Measurements from ENCODE around the gene SIPA1.

SIPA1 gene

DNA sequence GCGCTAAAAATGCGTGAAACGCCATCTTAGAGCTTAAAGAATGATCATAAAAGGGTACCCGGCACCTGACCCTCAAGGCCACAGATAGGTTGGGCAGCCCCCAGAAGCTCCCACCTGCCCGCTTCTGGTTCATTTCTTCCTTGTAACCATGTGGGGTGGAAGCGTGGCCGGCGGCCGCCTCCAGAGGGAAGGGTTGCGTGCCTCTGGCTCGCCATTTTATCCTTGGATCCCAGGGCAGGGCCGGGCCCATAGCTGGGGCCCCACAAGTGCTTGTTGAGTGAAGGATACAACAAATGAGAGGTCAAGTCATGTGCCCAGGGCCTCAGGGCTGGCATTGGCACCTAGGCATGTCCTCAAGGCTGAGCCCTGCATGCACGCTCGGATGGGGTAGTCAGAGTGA is 16.4 kb upstream of the SIPA1 start:
- no peaks in the 10 kb centered on the region for H3K27me3 ChIP-seq (ENCODE audit: control insufficient read depth, insufficient read depth, low read length)
- H3K36me3 ChIP-seq (ENCODE audit: control insufficient read depth, insufficient read depth, low read length): no peaks in the 10 kb centered on the region
- H3K9ac ChIP-seq: no peak overlapping the region
- H3K79me2 ChIP-seq: peaks cover 3% of the 10 kb centered on the region
- no peak overlapping the region for H2AFZ ChIP-seq
- H3K4me3 ChIP-seq (ENCODE audit: low read depth, low read length): no peak overlapping the region
- H3K4me2 ChIP-seq (ENCODE audit: low read length): no peak overlapping the region
- no peaks in the 10 kb centered on the region for H3K9me3 ChIP-seq (ENCODE audit: control insufficient read depth, low read length)
- no peak overlapping the region for H3K27ac ChIP-seq
- no peak for TF ChIP-seq CTCF (IDR thresholded peaks at IDR 0.05)
- H3K4me1 ChIP-seq: peaks cover 4% of the 10 kb centered on the region

GRCh38 chr11:65622011-65622410 is 15.9 kb upstream of the SIPA1 start:
- Histone ChIP-seq H3K27ac (no peak overlapping the region), H3K27me3 (ENCODE audit: control insufficient read depth, insufficient read depth, low read length) (no peaks in the 10 kb centered on the region), H3K79me2 (peaks cover 3% of the 10 kb centered on the region), H3K9me3 (ENCODE audit: control insufficient read depth, low read length) (no peaks in the 10 kb centered on the region), H3K4me1 (no peaks in the 10 kb centered on the region), H3K4me2 (ENCODE audit: low read length) (no peak overlapping the region), H3K36me3 (ENCODE audit: control insufficient read depth, insufficient read depth, low read length) (no peaks in the 10 kb centered on the region), H3K9ac (no peak overlapping the region), H2AFZ (no peak overlapping the region), H3K4me3 (ENCODE audit: low read depth, low read length) (no peak overlapping the region)
- no peak for TF ChIP-seq CTCF (IDR thresholded peaks at IDR 0.05)

- Histone ChIP-seq H3K79me2 (peaks cover 3% of the 10 kb centered on the region), H3K27me3 (ENCODE audit: control insufficient read depth, insufficient read depth, low read length) (no peaks in the 10 kb centered on the region), H3K9me3 (ENCODE audit: control insufficient read depth, low read length) (no peaks in the 10 kb centered on the region), H3K4me1 (no peaks in the 10 kb centered on the region), H3K4me2 (ENCODE audit: low read length) (no peak overlapping the region), H3K36me3 (ENCODE audit: control insufficient read depth, insufficient read depth, low read length) (no peaks in the 10 kb centered on the region), H2AFZ (no peak overlapping the region), H3K4me3 (ENCODE audit: low read depth, low read length) (no peak overlapping the region), H3K27ac (no peak overlapping the region), H3K9ac (no peak overlapping the region)
- TF ChIP-seq CTCF (IDR thresholded peaks at IDR 0.05): no peak
Observed at GRCh38 chr11:65623177-65623576, 14.7 kb upstream of the SIPA1 start.

- Histone ChIP-seq H3K9me3 (ENCODE audit: control insufficient read depth, low read length) (no peaks in the 10 kb centered on the region), H3K4me1 (no peaks in the 10 kb centered on the region), H3K9ac (no peak overlapping the region), H3K27ac (no peak overlapping the region), H3K36me3 (ENCODE audit: control insufficient read depth, insufficient read depth, low read length) (no peaks in the 10 kb centered on the region), H3K4me3 (ENCODE audit: low read depth, low read length) (no peak overlapping the region), H3K4me2 (ENCODE audit: low read length) (no peak overlapping the region), H3K27me3 (ENCODE audit: control insufficient read depth, insufficient read depth, low read length) (no peaks in the 10 kb centered on the region), H2AFZ (no peak overlapping the region), H3K79me2 (peaks cover 3% of the 10 kb centered on the region)
- no peak for TF ChIP-seq CTCF (IDR thresholded peaks at IDR 0.05)
Observed at GRCh38 chr11:65623852-65624616, 13.9 kb upstream of the SIPA1 start.

Data from parathyroid adenoma (tissue), 2 donors.